ENCODE data around the gene IL1R2. TPM values are rescaled to one million over a fixed set of nuclear protein-coding genes. Genes with fewer than 3 reads are reported as not detected.

IL1R2 gene
- total and polyA plus RNA-seq, 2 of the 8 experiments (the other 6 are each of a cell fraction or from before 2014, with no cell fraction given) = 0.06 TPM; not detected in 1

GRCh38 chr2:101988541-101988940, 3.2 kb upstream of the IL1R2 start:
- no peak overlapping the region; the same call in 1 of the 2 replicates for H3K18ac ChIP-seq (ENCODE audit: extremely low read depth, low read length)
- no peak overlapping the region for H2AFZ ChIP-seq (ENCODE audit: low read length)
- H3K14ac ChIP-seq (ENCODE audit: insufficient read length) = no peak overlapping the region
- H4K91ac ChIP-seq (replicated peaks; ENCODE audit: insufficient read length, low read length) = no peak overlapping the region
- H3K4me3 ChIP-seq (ENCODE audit: extremely low read depth in 1 of 4, insufficient read depth in 2 of 4, low read depth in 3 of 4, low read length in 4 of 4) = no peak overlapping the region
- H3K9me3 ChIP-seq (ENCODE audit: insufficient read depth in 2 of 2, low read depth in 1 of 2, low read length in 1 of 2) = no peaks in the 10 kb centered on the region
- no peak overlapping the region for H3K27ac ChIP-seq (ENCODE audit: low read depth, low read length)
- no peak overlapping the region for H3K9ac ChIP-seq (replicated peaks in 1 of 4; ENCODE audit: extremely low read depth in 1 of 4, low read depth in 3 of 4, low read length in 3 of 4)
- H3K79me2 ChIP-seq (ENCODE audit: control insufficient read depth in 1 of 2, insufficient read depth in 2 of 2, low read length in 2 of 2) = no peaks in the 10 kb centered on the region
- no peak overlapping the region for H3K4ac ChIP-seq (replicated peaks; ENCODE audit: insufficient read length, low read depth, low read length)
- FAIRE-seq = no peak
- H2BK15ac ChIP-seq (ENCODE audit: low read length) = no peak overlapping the region
- CTCF ChIA-PET (ENCODE audit: partially characterized antibody) = interaction anchor here (0.6 to 3.7 kb wide), 7 partner anchors 11 to 708 kb away, joined by 3 to 9 read pairs (median 5); no protein-coding TSS in a partner anchor
- POLR2A ChIA-PET (ENCODE audit: partially characterized antibody) = no interaction called here
- no peak overlapping the region for H3K56ac ChIP-seq (replicated peaks; ENCODE audit: insufficient read length, low read depth, low read length)
- H2BK12ac ChIP-seq (ENCODE audit: low read depth, low read length) = no peak overlapping the region
- no peak for DNase-seq (ENCODE audit: low read depth in 1 of 2, low spot score in 2 of 2)
- peaks cover 0 to 9% (median 0%) of the 10 kb centered on the region in 4 experiments; a peak in 3 of 7 replicates for H3K4me1 ChIP-seq (replicated peaks in 1 of 4; ENCODE audit: control insufficient read depth in 3 of 4, insufficient read depth in 4 of 4, low read length in 3 of 4)
- no peak overlapping the region for H3K4me2 ChIP-seq (ENCODE audit: insufficient read depth in 1 of 2, low read depth in 2 of 2, low read length in 2 of 2)
- no peak overlapping the region for H4K5ac ChIP-seq (ENCODE audit: insufficient read length, low read depth, low read length)
- no peak overlapping the region for H2BK20ac ChIP-seq (ENCODE audit: low read length)
- no peaks in the 10 kb centered on the region for H3K23me2 ChIP-seq (ENCODE audit: low read depth, low read length)
- no peak overlapping the region for H2BK5ac ChIP-seq (ENCODE audit: low read depth, low read length)
- no peaks in the 10 kb centered on the region for H3K36me3 ChIP-seq (ENCODE audit: control insufficient read depth in 2 of 4, insufficient read depth in 4 of 4, low read length in 3 of 4)
- 97% methylated on average over 6 of the region's 7 CpGs; no CpG with 5 or more reads in 1 of the 2 experiments for WGBS, 2 experiments (ENCODE audit: extremely low coverage in 1 of 2, insufficient coverage in 1 of 2, insufficient read length in 1 of 2, insufficient replicate concordance in 2 of 2, low coverage in 1 of 2, low lambda C conversion rate in 2 of 2, missing lambda C conversion rate in 1 of 2)
- H3K23ac ChIP-seq (ENCODE audit: insufficient read length) = no peak overlapping the region
- H3K27me3 ChIP-seq (replicated peaks in 1 of 4; ENCODE audit: control insufficient read depth in 3 of 4, extremely low read depth in 1 of 4, insufficient read depth in 3 of 4, low read length in 3 of 4) = no peaks in the 10 kb centered on the region
- no peak for TF ChIP-seq BCL11A (IDR thresholded peaks at IDR 0.05; ENCODE audit: low read depth in 2 of 2, low read length in 2 of 2)
- TF ChIP-seq SP2 (IDR thresholded peaks at IDR 0.05; ENCODE audit: low read length) = no peak
- no peak for TF ChIP-seq NRF1 (IDR thresholded peaks at IDR 0.05; ENCODE audit: low read depth, low read length)
- no peak for TF ChIP-seq TAF1 (IDR thresholded peaks at IDR 0.05; ENCODE audit: low read depth, low read length)
- TF ChIP-seq RXRA (IDR thresholded peaks at IDR 0.05; ENCODE audit: insufficient read depth, low read depth, low read length) = no peak
- no peak for TF ChIP-seq SIRT6 (IDR thresholded peaks at IDR 0.05; ENCODE audit: low read length)
- no peak for TF ChIP-seq RBBP5 (IDR thresholded peaks at IDR 0.05; ENCODE audit: borderline replicate concordance, low read depth, low read length)
- no peak for TF ChIP-seq ATF2 (IDR thresholded peaks at IDR 0.05; ENCODE audit: low read length)
- TF ChIP-seq POU5F1 (IDR thresholded peaks at IDR 0.05; ENCODE audit: low read depth, low read length) = no peak
- no peak for TF ChIP-seq ASH2L (IDR thresholded peaks at IDR 0.05; ENCODE audit: low read length)
- no peak for TF ChIP-seq KDM1A (IDR thresholded peaks at IDR 0.05; ENCODE audit: borderline replicate concordance, low read length)
- no peak for TF ChIP-seq SRF (IDR thresholded peaks at IDR 0.05; ENCODE audit: low read depth, low read length)
- H4K8ac ChIP-seq (ENCODE audit: extremely low read depth, insufficient read depth, low read length) = no peak overlapping the region
- no peak overlapping the region for H2BK120ac ChIP-seq (replicated peaks; ENCODE audit: low read depth, low read length)
- H3K79me1 ChIP-seq (ENCODE audit: low read depth, low read length) = no peaks in the 10 kb centered on the region
- H4K20me1 ChIP-seq (replicated peaks in 1 of 2; ENCODE audit: control insufficient read depth in 1 of 2, insufficient read depth in 2 of 2, low read length in 2 of 2) = no peaks in the 10 kb centered on the region
- H2AK5ac ChIP-seq (ENCODE audit: low read depth, low read length) = no peak overlapping the region
